ENCODE data around the gene LRRC53. TPM values are rescaled to one million over a fixed set of nuclear protein-coding genes. Genes with fewer than 3 reads are reported as not detected.

The LRRC53 gene
- total RNA-seq, 4 donors from 2014 or later = not detected

- H3K9me3 ChIP-seq = no peaks in the 10 kb centered on the region
- TF ChIP-seq POLR2A (IDR thresholded peaks at IDR 0.05) (no peak), CTCF (IDR thresholded peaks at IDR 0.05) (no peak)
- H3K36me3 ChIP-seq = no peaks in the 10 kb centered on the region
- H3K27ac ChIP-seq = no peak overlapping the region
- no peak for DNase-seq
- no peaks in the 10 kb centered on the region for H3K4me1 ChIP-seq
- H3K4me3 ChIP-seq = no peak overlapping the region
- no peaks in the 10 kb centered on the region for H3K27me3 ChIP-seq
These were observed 48.4 kb downstream of the LRRC53 start for GRCh38 chr1:74464037-74464436.

GRCh38 chr1:74463333-74463988 is 49.0 kb downstream of the LRRC53 start:
- TF ChIP-seq POLR2A (IDR thresholded peaks at IDR 0.05) (no peak), CTCF (IDR thresholded peaks at IDR 0.05) (no peak)
- no peaks in the 10 kb centered on the region for H3K4me1 ChIP-seq
- H3K27me3 ChIP-seq = no peaks in the 10 kb centered on the region
- H3K36me3 ChIP-seq = no peaks in the 10 kb centered on the region
- no peak overlapping the region for H3K27ac ChIP-seq
- H3K4me3 ChIP-seq = no peak overlapping the region
- no peaks in the 10 kb centered on the region for H3K9me3 ChIP-seq
- DNase-seq = no peak

- H3K9me3 ChIP-seq = no peaks in the 10 kb centered on the region
- no peaks in the 10 kb centered on the region for H3K4me1 ChIP-seq
- no peak for TF ChIP-seq CTCF (IDR thresholded peaks at IDR 0.05)
- TF ChIP-seq POLR2A (IDR thresholded peaks at IDR 0.05) = no peak
- H3K36me3 ChIP-seq = no peaks in the 10 kb centered on the region
- H3K4me3 ChIP-seq = no peak overlapping the region
- no peak overlapping the region for H3K27ac ChIP-seq
- H3K27me3 ChIP-seq = no peaks in the 10 kb centered on the region
- no peak for DNase-seq
These were observed 55.2 kb downstream of the LRRC53 start for GRCh38 chr1:74457253-74457652.

- H3K9me3 ChIP-seq = no peaks in the 10 kb centered on the region
- H3K4me3 ChIP-seq = no peak overlapping the region
- no peaks in the 10 kb centered on the region for H3K4me1 ChIP-seq
- no peak for DNase-seq
- no peak overlapping the region for H3K27ac ChIP-seq
- H3K36me3 ChIP-seq = no peaks in the 10 kb centered on the region
- H3K27me3 ChIP-seq = no peaks in the 10 kb centered on the region
- TF ChIP-seq CTCF (IDR thresholded peaks at IDR 0.05) (no peak), POLR2A (IDR thresholded peaks at IDR 0.05) (no peak)
These were observed 57.0 kb downstream of the LRRC53 start for GRCh38 chr1:74455390-74455789.

GRCh38 chr1:74453277-74453676 is 59.1 kb downstream of the LRRC53 start:
- TF ChIP-seq POLR2A (IDR thresholded peaks at IDR 0.05) (no peak), CTCF (IDR thresholded peaks at IDR 0.05) (no peak)
- H3K9me3 ChIP-seq = no peaks in the 10 kb centered on the region
- no peaks in the 10 kb centered on the region for H3K36me3 ChIP-seq
- H3K27me3 ChIP-seq = no peaks in the 10 kb centered on the region
- no peak overlapping the region for H3K4me3 ChIP-seq
- H3K4me1 ChIP-seq = no peaks in the 10 kb centered on the region
- no peak for DNase-seq
- H3K27ac ChIP-seq = no peak overlapping the region

GRCh38 chr1:74452035-74452434 is 60.4 kb downstream of the LRRC53 start:
- no peak overlapping the region for H3K4me3 ChIP-seq
- H3K9me3 ChIP-seq = no peaks in the 10 kb centered on the region
- no peak overlapping the region for H3K27ac ChIP-seq
- TF ChIP-seq POLR2A (IDR thresholded peaks at IDR 0.05) (no peak), CTCF (IDR thresholded peaks at IDR 0.05) (no peak)
- no peak for DNase-seq
- no peaks in the 10 kb centered on the region for H3K4me1 ChIP-seq
- H3K27me3 ChIP-seq = no peaks in the 10 kb centered on the region
- no peaks in the 10 kb centered on the region for H3K36me3 ChIP-seq

Measured in Peyer's patch (tissue), 4 donors.